GM19240 (cell line): ENCODE data around the gene ZNF670.
"Not testable (repeated sequence)": the region's sequence is repeated elsewhere in the genome, so short reads cannot be mapped to it uniquely, and the experiment has no call there.

Experiments
- DNase-seq: peaks from one replicate; pipeline ENCODE4 v3.0.0; 2011; ENCODE audit warnings: low spot score; ENCODE audit not compliant: insufficient read length

Gene ZNF670

DNA sequence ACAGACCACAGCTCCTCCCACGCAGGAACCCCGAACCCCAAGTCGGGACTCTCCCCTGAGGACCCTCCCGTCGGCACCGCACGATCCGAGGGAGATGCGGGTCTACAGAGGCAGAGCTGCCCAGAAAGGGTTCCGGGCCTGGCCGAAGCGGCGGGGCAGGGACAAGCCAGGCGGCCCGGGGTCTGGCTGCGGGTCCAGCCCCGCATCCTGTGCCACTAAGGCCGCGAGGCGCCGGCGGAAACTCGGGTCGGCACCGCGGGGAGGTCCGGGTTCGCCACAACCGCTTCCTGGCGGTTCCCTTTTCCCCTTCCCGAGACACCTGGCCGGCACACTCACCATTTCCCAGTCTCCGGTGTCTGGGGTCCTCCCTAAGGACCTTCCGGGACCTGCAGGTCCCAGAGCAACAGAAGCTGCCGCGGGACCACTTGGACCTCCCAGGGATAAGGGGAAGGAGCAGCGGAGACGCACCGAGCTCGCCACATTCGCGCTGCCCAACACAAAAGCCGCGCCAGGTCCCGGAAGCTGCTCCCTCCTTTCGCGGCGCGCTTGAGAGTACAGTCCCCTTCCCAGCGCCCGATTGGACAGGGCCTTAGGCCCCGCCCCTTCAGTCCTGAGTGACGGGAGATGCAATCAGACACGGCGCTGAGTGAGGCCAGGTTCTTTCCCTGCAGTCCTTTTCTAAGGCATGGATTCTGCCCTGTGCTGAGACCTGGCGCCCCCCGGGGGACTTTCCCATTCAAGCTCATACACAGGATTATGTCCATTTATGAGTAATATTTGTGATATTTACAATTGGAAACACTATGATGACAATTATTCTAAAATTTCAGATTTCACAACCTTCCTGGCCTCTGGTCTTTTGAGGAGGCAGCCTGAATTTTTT is at the start of gene ZNF670:
Gene ZNF670 (minus strand): TSS at position 554 of the 883 bp plus-strand sequence. CDS start 215 bp downstream, at position 339.
- peak; percentile 90 for DNase-seq

DNA sequence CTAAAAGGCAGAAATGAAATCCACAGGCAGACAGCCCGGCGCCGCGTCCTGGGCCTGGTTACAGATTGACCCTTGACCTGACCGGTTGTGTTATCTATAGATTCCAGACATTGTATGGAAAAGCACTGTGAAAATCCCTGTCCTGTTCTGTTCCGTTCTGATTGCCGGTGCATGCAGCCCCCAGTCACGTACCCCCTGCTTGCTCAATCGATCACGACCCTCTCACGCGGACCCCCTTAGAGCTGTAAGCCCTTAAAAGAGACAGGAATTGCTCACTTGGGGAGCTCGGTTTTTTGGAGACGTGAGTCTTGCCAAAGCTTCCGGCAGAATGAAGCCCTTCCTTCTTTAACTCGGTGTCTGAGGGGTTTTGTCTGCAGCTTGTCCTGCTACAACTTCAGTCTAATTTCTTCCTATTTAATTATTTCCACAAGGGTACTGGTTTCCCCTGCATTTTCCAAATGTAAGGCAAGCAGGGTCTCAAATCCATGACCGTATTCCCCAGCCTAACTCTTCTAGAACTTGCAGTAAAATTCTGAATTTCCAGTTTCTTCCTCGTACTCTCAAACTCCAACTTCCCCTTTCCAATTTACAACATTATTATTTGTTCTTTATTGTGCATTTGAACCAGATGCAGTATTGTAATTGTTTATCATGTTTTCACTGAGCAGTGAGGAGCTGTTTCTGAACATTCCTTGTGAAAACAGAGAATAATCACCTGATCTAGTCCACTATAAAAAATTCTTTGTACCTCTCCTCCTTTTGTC is 49.1 kb upstream of the ZNF670 start:
- not testable (repeated sequence) for DNase-seq

DNA sequence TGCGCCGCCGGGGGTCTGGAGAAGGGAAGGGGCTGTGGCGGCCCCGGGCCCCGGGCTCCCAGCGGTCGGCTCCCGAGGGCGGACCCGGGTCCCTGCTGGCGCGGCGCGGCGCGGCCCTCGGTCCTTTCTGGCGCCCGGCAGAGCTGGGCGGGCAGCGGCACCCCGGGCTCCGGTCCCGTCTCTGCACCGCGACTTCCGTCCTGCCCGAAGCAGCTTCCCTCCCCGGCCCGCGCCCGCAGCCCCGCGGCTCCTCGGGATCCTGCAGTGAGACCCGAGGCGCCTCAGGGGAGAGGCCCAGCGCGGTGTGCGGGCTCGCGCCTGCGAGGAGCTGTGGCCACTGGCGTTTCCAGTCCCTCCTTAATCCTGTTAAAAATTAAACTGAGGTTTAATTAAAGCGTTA is 48.0 kb upstream of the ZNF670 start:
- not testable (repeated sequence) for DNase-seq

DNA sequence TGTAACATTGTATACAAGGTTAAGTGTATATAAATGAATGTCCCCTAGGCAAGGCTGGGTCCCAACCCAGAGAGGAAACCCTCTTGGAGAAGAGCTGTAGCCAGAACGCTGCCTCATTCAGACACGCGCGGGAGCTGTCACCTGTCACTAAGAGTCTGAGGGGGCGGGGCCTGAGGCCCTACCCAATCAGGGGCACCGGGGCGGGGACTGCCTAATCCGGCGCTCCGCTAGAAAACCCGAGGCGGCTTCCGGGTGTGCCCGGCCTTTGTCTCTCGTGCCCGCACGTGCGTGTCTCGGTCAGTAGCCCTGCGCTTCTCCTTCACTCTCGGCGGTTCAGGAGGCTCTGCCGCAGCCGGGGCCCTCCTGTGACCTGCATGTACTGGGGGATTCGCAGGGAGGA is 47.6 kb upstream of the ZNF670 start:
- not testable (repeated sequence) for DNase-seq

DNA sequence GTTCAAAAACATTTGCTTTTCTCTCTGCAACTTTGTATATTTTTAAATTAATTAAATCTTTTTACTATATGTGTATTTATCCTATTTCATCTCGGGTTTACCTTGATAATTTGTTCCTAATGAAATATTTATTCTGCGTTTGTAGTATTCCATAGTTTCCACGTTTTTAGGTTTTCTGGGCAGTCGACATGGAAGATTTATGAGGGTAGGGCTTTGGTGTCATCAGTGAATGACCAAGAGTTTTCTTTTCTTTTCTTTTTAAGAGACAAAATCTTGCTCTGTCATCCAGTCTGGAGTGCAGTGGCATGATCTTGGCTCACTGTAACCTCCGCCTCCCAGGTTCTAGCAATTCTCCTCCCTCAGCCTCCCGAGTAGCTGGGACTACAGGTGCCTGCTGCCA is 42.8 kb upstream of the ZNF670 start:
- DNase-seq = no peak

DNA sequence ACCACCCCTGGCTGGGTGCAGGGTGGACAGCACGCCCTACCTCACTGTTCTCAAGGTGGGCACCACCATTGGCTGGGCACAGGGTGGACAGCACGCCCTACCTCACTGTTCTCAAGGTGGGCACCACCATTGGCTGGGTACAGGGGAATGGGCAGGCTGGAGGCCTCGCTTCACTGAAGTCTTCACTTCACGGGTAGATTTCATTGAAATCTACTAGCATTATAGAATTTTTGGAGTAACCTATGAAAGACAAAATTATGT is 41.7 kb upstream of the ZNF670 start:
- DNase-seq = not testable (repeated sequence)

DNA sequence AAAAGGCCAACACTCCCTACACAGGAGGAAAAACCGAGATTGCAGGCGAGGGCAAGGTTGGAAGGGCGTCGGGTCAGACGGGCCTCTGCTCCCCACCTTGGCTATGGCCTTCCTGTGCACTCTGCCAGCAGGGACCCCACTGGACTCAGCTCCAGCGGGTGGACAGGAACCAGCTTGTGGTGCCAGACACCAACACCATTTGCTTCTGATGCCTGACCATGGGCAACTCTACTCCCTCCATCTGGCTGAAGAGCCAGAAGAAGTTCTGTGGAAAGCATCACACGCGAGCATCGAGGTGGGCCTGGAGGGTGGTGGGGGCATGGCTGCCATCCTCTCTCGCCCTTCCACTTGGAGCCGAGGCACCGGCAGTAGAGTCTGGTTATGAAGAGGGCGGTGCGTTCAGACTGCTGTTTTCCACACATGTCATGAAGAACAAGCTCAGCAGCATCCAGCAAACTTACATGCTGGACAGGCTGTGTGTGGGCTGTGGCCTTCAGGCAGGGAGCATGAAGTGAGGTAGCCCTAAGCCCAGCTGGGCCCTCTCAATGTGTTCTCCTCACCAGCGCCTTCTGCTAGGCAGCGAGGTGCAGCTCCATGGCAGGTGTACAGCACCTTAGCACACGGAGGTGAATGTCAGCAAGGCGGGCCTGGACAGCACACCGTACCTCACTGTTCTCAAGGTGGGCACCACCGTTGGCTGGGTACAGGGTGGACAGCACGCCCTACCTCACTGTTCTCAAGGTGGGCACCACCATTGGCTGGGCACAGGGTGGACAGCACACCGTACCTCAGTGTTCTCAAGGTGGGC is 41.2 kb upstream of the ZNF670 start:
- DNase-seq = no peak

DNA sequence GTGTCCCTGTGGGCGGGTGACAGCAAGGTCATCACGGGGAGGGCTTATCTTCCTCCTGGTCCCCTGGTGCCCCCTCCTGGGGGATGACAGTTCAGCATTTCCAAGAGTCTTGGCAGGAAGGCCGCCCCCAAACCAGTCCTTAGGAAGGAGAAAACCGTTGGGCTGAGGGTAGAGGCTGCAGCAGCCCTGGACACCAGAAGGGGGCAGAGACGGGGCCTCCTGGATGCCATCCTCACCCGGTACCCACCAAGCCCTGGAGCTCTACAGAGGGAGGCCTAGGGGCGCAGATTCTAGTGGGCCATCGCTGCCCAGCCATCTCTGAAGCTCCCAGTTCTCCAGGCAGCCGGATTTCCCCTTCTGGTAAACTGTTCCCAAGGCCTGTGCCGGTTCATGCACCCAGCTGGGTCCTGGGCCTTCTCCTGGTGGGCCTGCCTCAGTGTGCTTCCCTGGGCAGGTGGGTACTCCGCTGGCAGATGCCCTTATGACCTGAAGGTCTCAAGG is 40.4 kb upstream of the ZNF670 start:
- DNase-seq = no peak

DNA sequence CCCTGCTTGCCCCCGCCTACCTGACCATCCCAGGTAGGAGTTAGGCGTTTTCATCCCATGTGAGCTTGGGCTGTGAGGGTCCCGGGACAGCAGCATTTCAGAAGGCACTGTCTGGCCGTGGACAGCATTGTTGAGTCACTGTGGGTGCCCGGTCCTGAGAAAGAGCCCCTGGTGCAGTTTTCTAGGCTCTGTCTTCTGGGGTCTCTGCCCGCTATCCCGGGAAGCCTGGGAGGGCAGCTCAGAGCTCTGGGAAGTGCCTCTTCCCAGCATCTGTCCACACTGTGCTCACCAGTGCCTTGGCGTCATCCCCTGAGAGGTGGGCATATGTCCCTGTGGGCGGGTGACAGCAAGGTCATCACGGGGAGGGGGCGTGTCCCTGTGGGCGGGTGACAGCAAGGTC is 36.9 kb upstream of the ZNF670 start:
- DNase-seq = no peak

DNA sequence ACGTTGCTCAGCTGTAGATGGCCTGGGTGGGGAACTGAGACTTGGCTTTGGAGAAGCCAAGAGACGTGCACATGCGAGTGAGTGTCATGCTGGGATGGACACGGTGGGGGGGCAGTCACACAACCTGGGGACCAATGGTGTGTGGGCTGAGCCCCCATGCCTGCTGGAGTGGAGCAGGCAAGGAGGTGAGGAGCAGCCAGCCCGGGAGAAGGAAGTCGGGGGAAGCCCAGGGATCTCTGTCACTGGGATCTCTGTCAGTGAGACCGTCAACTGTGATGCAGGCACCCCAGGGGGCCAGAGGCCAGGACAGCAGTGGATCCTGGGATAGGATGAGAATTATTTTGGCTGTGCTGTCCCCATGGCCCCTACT is 36.5 kb upstream of the ZNF670 start:
- no peak for DNase-seq

DNA sequence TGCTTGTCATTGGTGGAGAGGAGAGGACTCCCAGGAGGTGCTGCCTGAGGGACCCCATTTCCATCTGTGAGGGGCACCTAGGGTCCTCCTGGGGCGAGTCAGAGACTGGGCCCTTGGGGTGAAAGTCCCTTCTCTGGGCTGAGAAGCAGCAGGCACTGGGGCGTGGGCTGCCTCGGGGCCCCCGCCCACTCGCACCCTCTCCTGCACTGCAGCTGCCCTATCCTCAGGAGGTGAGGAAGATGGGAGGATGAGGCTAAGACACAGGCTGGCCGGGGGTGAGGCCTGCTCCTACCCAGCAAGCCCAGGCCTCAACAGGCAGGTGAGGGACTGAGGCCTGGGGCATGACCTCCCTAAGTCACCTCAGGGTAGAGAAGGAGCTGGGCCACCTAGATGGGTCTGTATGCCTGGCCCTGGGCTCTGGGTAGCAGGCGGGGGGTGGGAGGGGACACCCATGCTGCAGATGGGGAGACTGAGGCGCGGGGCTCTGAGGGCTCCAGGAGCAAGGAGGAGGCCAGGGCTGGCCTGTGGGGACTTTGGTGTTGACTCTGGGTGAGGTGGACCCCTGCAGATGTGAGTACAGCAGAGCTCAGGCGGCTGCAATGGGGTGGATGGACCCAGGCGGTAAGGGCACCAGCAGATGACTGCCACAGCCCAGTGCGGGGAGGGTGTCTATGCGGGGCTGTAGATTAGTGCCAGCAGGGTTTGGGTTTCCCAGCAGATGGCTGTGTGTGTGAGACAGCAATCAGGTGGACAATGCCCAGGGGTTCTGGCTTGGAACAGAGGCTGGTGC is 35.9 kb upstream of the ZNF670 start:
- DNase-seq = no peak

DNA sequence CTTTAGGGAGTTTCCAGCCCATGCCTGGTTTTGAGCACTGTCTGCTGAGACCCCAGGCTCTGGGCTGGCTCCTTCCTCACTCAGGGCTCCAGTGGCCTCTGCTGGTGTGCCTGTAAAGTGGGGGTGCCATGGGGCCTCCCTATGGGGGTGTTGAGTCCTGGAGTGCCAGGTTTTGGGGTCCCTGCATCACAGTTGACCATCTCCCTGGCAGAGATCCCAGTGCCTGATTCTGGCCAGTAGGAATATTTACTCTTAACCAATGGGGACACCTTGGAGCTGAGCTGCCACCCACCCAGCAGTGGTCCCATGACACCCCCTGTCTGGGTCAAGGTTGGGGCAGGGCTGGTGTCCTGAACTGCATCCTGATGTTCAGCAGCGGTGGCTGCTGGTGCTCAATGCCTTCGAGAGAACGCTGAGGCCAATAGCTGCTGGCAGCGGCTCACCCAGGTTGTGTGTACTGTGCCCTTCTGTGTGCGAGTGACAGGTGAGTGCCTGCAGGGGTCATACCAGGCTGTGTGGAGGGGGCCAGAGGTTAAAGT is 35.2 kb upstream of the ZNF670 start:
- no peak for DNase-seq

DNA sequence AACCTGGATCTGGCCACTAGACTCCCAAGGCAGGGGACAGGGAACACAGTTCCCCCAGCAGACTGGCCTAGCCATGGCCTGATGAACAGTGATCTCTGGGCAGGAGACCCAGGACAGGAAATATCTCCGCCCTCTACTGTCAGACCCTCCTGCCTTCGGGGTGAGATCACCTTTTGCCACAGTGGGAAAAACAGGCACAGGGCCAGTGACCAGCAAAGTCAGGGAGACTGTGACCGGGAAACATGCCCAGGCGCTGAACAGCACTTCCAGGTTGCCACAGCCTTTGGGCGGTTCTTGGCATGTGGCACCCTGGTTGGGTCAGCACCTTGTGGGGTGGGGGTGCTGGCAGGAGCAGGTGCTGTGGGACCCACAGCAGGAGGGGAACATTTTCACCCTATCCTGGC is 34.5 kb upstream of the ZNF670 start:
- DNase-seq = no peak

DNA sequence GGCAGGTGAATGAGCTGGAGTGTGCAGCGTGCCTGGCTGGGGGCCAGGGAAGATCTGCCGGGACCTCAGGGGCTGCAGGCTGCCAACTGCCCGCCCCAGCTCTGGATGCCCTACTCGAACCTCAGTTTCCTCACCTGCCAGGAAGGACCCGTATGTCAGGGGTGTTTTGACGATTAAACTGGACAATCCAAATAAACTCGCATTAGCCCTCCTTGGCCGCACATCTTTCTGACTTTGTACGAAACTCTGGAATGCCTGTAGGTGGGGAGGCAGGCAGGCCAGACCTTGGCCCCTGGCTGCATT is 33.8 kb upstream of the ZNF670 start:
- no peak for DNase-seq

DNA sequence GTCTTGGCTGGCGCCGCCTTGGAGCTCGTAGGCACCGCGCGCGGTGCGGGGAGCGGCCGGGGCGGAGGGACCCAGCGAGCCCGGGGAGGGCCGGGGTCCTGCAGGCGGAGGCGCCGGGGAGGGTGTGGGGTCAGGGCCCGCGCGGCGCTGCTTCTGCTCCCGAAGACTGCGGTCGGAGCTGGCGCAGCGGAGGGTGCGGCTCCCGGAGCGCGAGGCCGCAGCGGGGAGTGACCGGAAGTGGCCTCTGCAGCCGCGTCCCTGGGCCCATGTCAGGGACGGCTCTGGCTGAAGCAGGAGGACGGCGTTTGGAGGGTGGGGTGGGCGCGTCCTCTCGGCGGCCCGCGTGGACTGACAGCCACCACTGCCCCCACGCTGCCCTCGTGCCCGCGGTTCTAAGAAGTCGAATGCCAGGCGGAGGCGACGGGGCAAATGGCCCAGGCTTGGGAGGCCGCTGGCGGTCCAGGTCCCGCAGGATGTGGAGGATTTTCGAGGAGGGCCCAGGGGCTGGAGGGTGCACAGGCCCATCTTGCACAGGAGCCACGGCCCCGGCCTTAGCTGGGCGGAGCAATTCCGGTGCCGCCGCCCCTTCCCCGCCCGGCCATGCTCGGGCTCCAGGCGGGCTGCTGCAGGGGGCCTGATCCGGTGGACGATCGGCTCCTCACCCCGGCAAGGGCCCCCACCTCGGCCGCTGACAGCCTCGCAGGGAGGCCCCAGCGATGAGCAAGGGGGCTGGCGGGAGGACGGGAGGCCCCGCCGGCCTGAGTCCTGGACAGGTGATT is 33.3 kb upstream of the ZNF670 start:
- no peak for DNase-seq

DNA sequence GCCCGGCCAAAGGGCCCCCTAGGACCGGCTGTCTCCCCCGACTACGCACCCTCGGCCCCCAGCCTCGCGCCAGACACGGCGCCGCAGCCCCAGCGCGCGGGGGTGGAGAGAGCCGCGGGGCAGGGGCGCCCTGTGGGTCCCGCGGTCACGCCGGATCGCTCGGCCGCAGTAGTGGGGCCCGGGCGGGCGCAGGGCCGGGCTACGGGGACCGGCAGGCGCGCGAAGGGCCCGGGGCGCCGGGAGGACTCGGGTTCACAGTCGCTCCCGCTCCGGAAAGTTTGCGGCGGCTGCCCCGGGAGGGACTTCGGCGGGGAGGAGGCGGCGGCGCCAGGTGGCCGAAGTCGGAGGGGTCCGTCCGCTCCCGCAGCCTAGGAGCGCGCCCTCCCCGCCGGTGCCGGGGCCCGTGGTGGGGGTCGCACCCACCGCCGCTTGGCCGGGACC is 32.7 kb upstream of the ZNF670 start:
- no peak for DNase-seq

DNA sequence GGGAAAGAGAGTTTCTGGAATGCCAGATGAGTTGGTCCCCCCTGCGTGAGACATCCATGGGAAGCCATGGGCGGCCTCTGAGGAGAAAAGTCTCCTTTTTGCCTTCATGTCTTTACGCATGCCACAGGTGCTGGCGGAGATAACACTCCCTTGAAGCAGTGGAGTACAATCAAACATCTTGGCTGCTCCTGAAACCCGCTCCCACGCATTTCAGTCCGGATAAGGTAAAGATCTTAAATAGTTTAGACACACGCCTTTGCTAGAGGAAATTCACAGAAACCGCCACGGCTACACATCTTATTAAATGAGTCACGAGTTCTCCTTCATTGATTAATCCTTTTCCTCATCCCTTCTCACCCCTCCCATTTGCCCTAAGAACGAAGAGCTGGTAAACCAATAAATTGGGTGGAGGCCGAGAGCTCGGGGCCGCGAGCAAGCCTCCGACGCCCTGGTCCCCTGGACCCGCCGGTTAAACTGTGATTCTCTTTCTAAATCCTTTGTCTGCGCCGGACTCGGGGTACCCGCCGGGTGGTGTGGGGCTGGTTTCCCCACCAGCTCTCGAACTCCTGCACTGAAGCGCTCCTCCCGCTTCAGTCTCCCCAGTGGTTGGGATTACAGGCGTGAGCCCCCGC is 32.1 kb upstream of the ZNF670 start:
- no peak for DNase-seq

DNA sequence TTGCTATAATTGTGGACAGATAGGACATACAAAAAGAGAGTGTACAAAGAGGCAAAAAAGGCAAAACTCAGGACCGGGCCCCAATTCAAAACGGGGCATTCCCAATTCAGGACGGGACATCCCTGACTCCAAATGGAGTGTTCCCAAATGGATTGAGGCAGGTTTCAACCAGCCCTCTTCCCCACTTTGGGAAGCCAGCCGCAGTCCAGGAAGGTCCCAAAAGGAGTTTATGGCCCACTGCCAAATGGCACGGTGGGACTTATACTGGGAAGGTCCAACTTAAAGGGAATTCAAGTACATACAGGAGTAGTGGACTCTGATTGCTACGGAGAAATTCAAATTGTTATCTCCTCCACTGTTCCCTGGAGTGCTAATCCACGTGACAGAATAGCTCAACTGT is 29.1 kb upstream of the ZNF670 start:
- no peak for DNase-seq

DNA sequence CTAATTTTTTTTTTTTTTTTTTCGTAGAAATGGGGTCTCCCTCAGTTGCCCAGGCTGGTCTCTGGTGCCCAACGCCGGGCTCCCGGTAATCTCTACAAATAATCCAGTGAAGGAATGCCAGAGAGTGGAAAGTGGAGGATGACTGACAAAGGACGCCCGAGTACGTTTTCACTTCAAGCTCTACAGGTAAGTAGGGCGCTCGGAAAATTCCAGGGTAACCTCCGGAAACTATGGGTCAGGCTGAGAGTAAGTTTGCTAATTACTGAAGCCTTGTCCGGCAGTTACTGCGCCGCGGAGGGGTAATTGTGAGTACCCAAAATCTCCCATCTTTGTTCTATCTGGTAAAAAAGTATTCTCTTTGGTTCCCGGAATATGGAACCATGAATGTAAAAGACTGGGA is 27.4 kb upstream of the ZNF670 start:
- no peak for DNase-seq

DNA sequence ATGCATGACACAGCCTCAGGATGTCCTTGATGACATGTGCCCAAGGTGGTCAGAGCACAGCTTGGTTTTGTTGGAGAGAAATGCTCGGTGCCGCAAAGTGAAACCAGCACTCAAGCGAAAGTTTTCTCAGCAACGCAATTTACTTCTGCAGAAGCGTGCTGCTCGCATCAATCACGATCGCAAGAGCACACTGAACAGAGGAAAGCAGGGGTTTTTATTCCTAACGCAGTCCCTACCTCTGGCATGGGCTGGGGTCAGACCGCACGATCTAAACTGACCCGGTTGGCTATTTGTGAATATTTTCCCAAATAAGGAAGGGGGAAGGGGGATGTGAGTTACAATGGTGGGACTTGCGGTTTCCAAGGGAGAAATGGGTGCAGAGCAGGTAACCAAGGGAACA is 26.4 kb upstream of the ZNF670 start:
- DNase-seq = no peak
